Upper lobe of left lung (tissue), 6 donors: ENCODE data around the gene PLPP1. TPM values are rescaled to one million over a fixed set of nuclear protein-coding genes. Genes with fewer than 3 reads are reported as not detected.

Source experiments
- ATAC-seq, 2 donors: fragments of 200-7000 bp; cut with Tn5 transposase; one replicate each; pipeline ENCODE4 v1.9.1; 2022; ENCODE audit warnings: mild to moderate bottlenecking in 2 of 2, moderate library complexity in 2 of 2; ENCODE audit not compliant: low FRiP score in 2 of 2
- DNase-seq, 2 donors: peaks; one replicate each; pipeline ENCODE4 v3.0.0-alpha.2; 2019 to 2020
- H3K27ac ChIP-seq, 4 donors: fragments of 200-600 bp; sonication (generic); one replicate each; pipeline ENCODE4 v1.5.1; 2016 to 2019
- H3K27me3 ChIP-seq, 4 donors: fragments of 200-600 bp; sonication (generic); one replicate each; pipeline ENCODE4 v1.5.1; 2017 to 2019
- H3K36me3 ChIP-seq, 4 donors: fragments of 200-600 bp; sonication (generic); one replicate each; pipeline ENCODE4 v1.5.1; 2016 to 2019
- H3K4me1 ChIP-seq, 4 donors: fragments of 200-600 bp; sonication (generic); one replicate each; pipeline ENCODE4 v1.5.1; 2018 to 2019
- H3K4me3 ChIP-seq, 4 donors: fragments of 200-600 bp; sonication (generic); one replicate each; pipeline ENCODE4 v1.5.1; 2017 to 2019; ENCODE audit warnings: mild to moderate bottlenecking in 2 of 4, moderate library complexity in 1 of 4
- H3K9me3 ChIP-seq, 4 donors: fragments of 200-600 bp; sonication (generic); one replicate each; pipeline ENCODE4 v1.5.1; 2018 to 2019
- CTCF ChIP-seq, 6 experiments: fragments of 450-650 bp in 4 of 6; fragments of 200-600 bp in 2 of 6; sonication (generic) in 2 of 6; IDR thresholded peaks; one replicate each; pipeline ENCODE4 v1.5.1; 2016 to 2019; ENCODE audit warnings: antibody characterized with exemption in 6 of 6
- EP300 ChIP-seq, 4 donors: sonication (generic); formaldehyde crosslinking; IDR thresholded peaks; one replicate each; pipeline ENCODE4 v1.5.1; 2017; ENCODE audit warnings: antibody characterized with exemption in 4 of 4, control low read depth in 2 of 4
- POLR2A ChIP-seq, 4 donors: fragments of 450-650 bp; IDR thresholded peaks; one replicate each; pipeline ENCODE4 v1.5.1; 2016 to 2017; ENCODE audit warnings: antibody characterized with exemption in 4 of 4, mild to moderate bottlenecking in 2 of 4
- POLR2AphosphoS5 ChIP-seq, 2 donors: sonication (generic); formaldehyde crosslinking; IDR thresholded peaks; one replicate each; pipeline ENCODE4 v1.5.1; 2017; ENCODE audit warnings: antibody characterized with exemption in 2 of 2
- whole genome bisulfite sequencing, 2 donors: methylation state at CpG; one replicate each; pipeline ENCODE4 v1.1.5; 2017 to 2018; 5-methylcytosine and 5-hydroxymethylcytosine counted together
- total RNA-seq, 6 donors: library from RNA; depleted of rRNA in 4 of 6; stranded (reverse); fragments of >200 nt in 4 of 6; gene quantifications; one replicate each; pipeline versions ENCODE4 v1.1.0 to v1.2.1, GENCODE V29; 2016 to 2021
- donor health status: DM: no; HTN: no; CAD: no; lungs with moderate emphysema.
- donor health status: DM: no; HTN: yes; CAD: no; lungs with severe emphysema.

The PLPP1 gene
- total RNA-seq, 6 donors from 2014 or later: 21.0 to 125 (median 65.6) TPM

GRCh38 chr5:55437859-55438206 lies 96.9 kb downstream of the PLPP1 start:
- Histone ChIP-seq H3K9me3 (no peaks in the 10 kb centered on the region), H3K4me1 (peaks cover 5 to 19% (median 12%) of the 10 kb centered on the region in 4 donors), H3K27ac (peak overlapping the region; percentile 58 to 78 (median 71)), H3K4me3 (no peak overlapping the region), H3K27me3 (no peaks in the 10 kb centered on the region), H3K36me3 (peaks cover 0 to 9% (median 0%) of the 10 kb centered on the region in 4 donors)
- peak; percentile 6 to 24 for ATAC-seq
- TF ChIP-seq POLR2A (IDR thresholded peaks at IDR 0.05) (no peak), CTCF (IDR thresholded peaks at IDR 0.05) (no peak), POLR2AphosphoS5 (IDR thresholded peaks at IDR 0.05) (no peak), EP300 (IDR thresholded peaks at IDR 0.05) (no peak)
- no peak for DNase-seq
- WGBS, 2 donors: 81 to 89% methylated on average over 2 of the region's 2 CpGs

- TF ChIP-seq POLR2A (IDR thresholded peaks at IDR 0.05) (no peak), POLR2AphosphoS5 (IDR thresholded peaks at IDR 0.05) (no peak), CTCF (IDR thresholded peaks at IDR 0.05) (no peak), EP300 (IDR thresholded peaks at IDR 0.05) (no peak)
- Histone ChIP-seq H3K9me3 (no peaks in the 10 kb centered on the region), H3K4me1 (peaks cover 5 to 19% (median 12%) of the 10 kb centered on the region in 4 donors), H3K36me3 (peaks cover 0 to 9% (median 0%) of the 10 kb centered on the region in 4 donors), H3K27ac (peak overlapping the region; percentile 58 to 78 (median 71)), H3K27me3 (no peaks in the 10 kb centered on the region), H3K4me3 (no peak overlapping the region)
- WGBS, 2 donors: 73 to 83% methylated on average over 1 of the region's 1 CpG
- ATAC-seq (no peak), DNase-seq (no peak)
These were observed 97.3 kb downstream of the PLPP1 start for GRCh38 chr5:55437452-55437851.

- 98 to 100% methylated on average over 4 of the region's 4 CpGs for WGBS, 2 donors
- no peak for DNase-seq
These were observed 102.2 kb downstream of the PLPP1 start for GRCh38 chr5:55432549-55432948.

GRCh38 chr5:55429613-55430253 lies 105.0 kb downstream of the PLPP1 start:
- WGBS, 2 donors: 94 to 95% methylated on average over 6 to 9 of the region's 9 CpGs
- peaks cover 5 to 21% (median 7%) of the 10 kb centered on the region in 4 donors for H3K4me1 ChIP-seq
- peak in 1 of 2 donors; percentile 19 for DNase-seq
- H3K9me3 ChIP-seq: no peaks in the 10 kb centered on the region
- TF ChIP-seq POLR2A (IDR thresholded peaks at IDR 0.05) (no peak), EP300 (IDR thresholded peaks at IDR 0.05) (no peak), CTCF (IDR thresholded peaks at IDR 0.05) (no peak), POLR2AphosphoS5 (IDR thresholded peaks at IDR 0.05) (no peak)
- no peak overlapping the region for H3K4me3 ChIP-seq
- H3K27me3 ChIP-seq: no peaks in the 10 kb centered on the region
- peaks cover 5 to 20% (median 8%) of the 10 kb centered on the region in 4 donors for H3K36me3 ChIP-seq
- peak; percentile 37 to 43 for ATAC-seq
- no peak overlapping the region for H3K27ac ChIP-seq

More at GRCh38 chr5:55432549-55432948, 102.2 kb downstream of the PLPP1 start:
- no peak overlapping the region for H3K27ac ChIP-seq
- peaks cover 1 to 5% (median 4%) of the 10 kb centered on the region in 4 donors for H3K4me1 ChIP-seq
- H3K4me3 ChIP-seq: no peak overlapping the region
- no peaks in the 10 kb centered on the region for H3K9me3 ChIP-seq
- H3K27me3 ChIP-seq: no peaks in the 10 kb centered on the region
- ATAC-seq: no peak
- TF ChIP-seq POLR2AphosphoS5 (IDR thresholded peaks at IDR 0.05): no peak
- TF ChIP-seq EP300 (IDR thresholded peaks at IDR 0.05): no peak
- no peak for TF ChIP-seq CTCF (IDR thresholded peaks at IDR 0.05)
- TF ChIP-seq POLR2A (IDR thresholded peaks at IDR 0.05): no peak
- peaks cover 0 to 4% (median 2%) of the 10 kb centered on the region in 4 donors for H3K36me3 ChIP-seq

GRCh38 chr5:55429221-55429612 lies 105.5 kb downstream of the PLPP1 start:
- ATAC-seq (no peak), DNase-seq (no peak)
- Histone ChIP-seq H3K27ac (no peak overlapping the region), H3K36me3 (peaks cover 10 to 26% (median 13%) of the 10 kb centered on the region in 4 donors), H3K27me3 (no peaks in the 10 kb centered on the region), H3K4me1 (peaks cover 5 to 21% (median 7%) of the 10 kb centered on the region in 4 donors), H3K4me3 (no peak overlapping the region), H3K9me3 (no peaks in the 10 kb centered on the region)
- 50% methylated on average over 2 of the region's 2 CpGs for WGBS, 2 donors
- TF ChIP-seq POLR2A (IDR thresholded peaks at IDR 0.05) (no peak), POLR2AphosphoS5 (IDR thresholded peaks at IDR 0.05) (no peak), CTCF (IDR thresholded peaks at IDR 0.05) (no peak), EP300 (IDR thresholded peaks at IDR 0.05) (no peak)
